ENCODE results near the gene SAMD3.
"Not testable (repeated sequence)": the region's sequence is repeated elsewhere in the genome, so short reads cannot be mapped to it uniquely, and the experiment has no call there.

The SAMD3 gene

GRCh38 chr6:130222775-130223174, at the start of gene SAMD3:
SAMD3 (minus strand) TSS chr6:130222951; CDS start chr6:130215273, 7,678 bp downstream.
- DNase-seq: no peak

- no peak for DNase-seq
Measured at GRCh38 chr6:130269969-130270635, 47.4 kb upstream of the SAMD3 start.

- DNase-seq: not testable (repeated sequence)
Measured at GRCh38 chr6:130265553-130265952, 42.8 kb upstream of the SAMD3 start.

- no peak for DNase-seq
Measured at GRCh38 chr6:130262008-130262407, 39.3 kb upstream of the SAMD3 start.

- DNase-seq: not testable (repeated sequence)
Measured at GRCh38 chr6:130261558-130261957, 38.8 kb upstream of the SAMD3 start.

- not testable (repeated sequence) for DNase-seq
Measured at GRCh38 chr6:130260614-130261241, 38.0 kb upstream of the SAMD3 start.

- not testable (repeated sequence) for DNase-seq
Measured at GRCh38 chr6:130260050-130260462, 37.3 kb upstream of the SAMD3 start.

- no peak for DNase-seq
Measured at GRCh38 chr6:130259557-130259956, 36.8 kb upstream of the SAMD3 start.

- no peak for DNase-seq
Measured at GRCh38 chr6:130259140-130259539, 36.4 kb upstream of the SAMD3 start.

GRCh38 chr6:130252527-130253237, 29.9 kb upstream of the SAMD3 start:
- DNase-seq: no peak

GRCh38 chr6:130245267-130245666, 22.5 kb upstream of the SAMD3 start:
- DNase-seq: no peak

- DNase-seq: no peak
Measured at GRCh38 chr6:130244728-130245127, 22.0 kb upstream of the SAMD3 start.

- no peak for DNase-seq
Measured at GRCh38 chr6:130240232-130240631, 17.5 kb upstream of the SAMD3 start.

GRCh38 chr6:130239755-130240154, 17.0 kb upstream of the SAMD3 start:
- no peak for DNase-seq

GRCh38 chr6:130233330-130233729, 10.6 kb upstream of the SAMD3 start:
- no peak for DNase-seq

GRCh38 chr6:130230531-130230930, 7.8 kb upstream of the SAMD3 start:
- DNase-seq: not testable (repeated sequence)

- no peak for DNase-seq
Measured at GRCh38 chr6:130229645-130230044, 6.9 kb upstream of the SAMD3 start.

- DNase-seq: no peak
Measured at GRCh38 chr6:130223508-130223907, 757 bp upstream of the SAMD3 start.

- no peak for DNase-seq
Measured at GRCh38 chr6:130218134-130218533, 4.6 kb downstream of the SAMD3 start.

GRCh38 chr6:130216620-130217019, 6.1 kb downstream of the SAMD3 start:
- DNase-seq: no peak

GRCh38 chr6:130215526-130215925, 7.2 kb downstream of the SAMD3 start:
- DNase-seq: no peak

- no peak for DNase-seq
Measured at GRCh38 chr6:130212215-130212874, 10.4 kb downstream of the SAMD3 start.

- no peak for DNase-seq
Measured at GRCh38 chr6:130211691-130212090, 11.1 kb downstream of the SAMD3 start.

Measured in NCI-H146 (cell line).